Measurements from ENCODE around the gene PIK3R2. TPM values are rescaled to one million over a fixed set of nuclear protein-coding genes. Genes with fewer than 3 reads are reported as not detected.

The PIK3R2 gene
- total RNA-seq, 1 experiment from 2014 or later, result 37.6 TPM

- BruUV-seq (replicated peaks), result no TSS peak
- H3K27me3 ChIP-seq (ENCODE audit: control insufficient read depth, insufficient read depth, low read length), result no peaks in the 10 kb centered on the region
- H3K27ac ChIP-seq (ENCODE audit: low read length), result no peak overlapping the region
- intact Hi-C loops (cut with micrococcal nuclease; ENCODE audit: unreplicated experiment), result no loop called here
- ChIA-PET CTCF (no interaction called here), POLR2A (no interaction called here)
- H3K9me3 ChIP-seq (ENCODE audit: control insufficient read depth, insufficient read depth, low read depth, low read length), result no peaks in the 10 kb centered on the region
- ATAC-seq (no peak), DNase-seq (ENCODE audit: low read depth, low spot score) (no peak)
- no peaks in the 10 kb centered on the region for H3K4me1 ChIP-seq (ENCODE audit: control insufficient read depth, insufficient read depth, low read length)
- H3K36me3 ChIP-seq (ENCODE audit: control insufficient read depth, insufficient read depth, low read length), result no peaks in the 10 kb centered on the region
- in situ Hi-C loops (cut with HindIII; ENCODE audit: low pct_unique_long_range_greater_than_20kb, low sequenced_read_pairs), result no loop called here
- TF ChIP-seq SIN3A (IDR thresholded peaks at IDR 0.05; ENCODE audit: borderline replicate concordance, insufficient read depth, low read depth, low read length) (no peak), CTCF (IDR thresholded peaks at IDR 0.05) (no peak), POLR2AphosphoS5 (IDR thresholded peaks at IDR 0.05; ENCODE audit: low read depth, low read length) (no peak), TCF7L2 (IDR thresholded peaks at IDR 0.05; ENCODE audit: low read depth, low read length) (no peak)
- TF ChIP-seq, protein P1, sequence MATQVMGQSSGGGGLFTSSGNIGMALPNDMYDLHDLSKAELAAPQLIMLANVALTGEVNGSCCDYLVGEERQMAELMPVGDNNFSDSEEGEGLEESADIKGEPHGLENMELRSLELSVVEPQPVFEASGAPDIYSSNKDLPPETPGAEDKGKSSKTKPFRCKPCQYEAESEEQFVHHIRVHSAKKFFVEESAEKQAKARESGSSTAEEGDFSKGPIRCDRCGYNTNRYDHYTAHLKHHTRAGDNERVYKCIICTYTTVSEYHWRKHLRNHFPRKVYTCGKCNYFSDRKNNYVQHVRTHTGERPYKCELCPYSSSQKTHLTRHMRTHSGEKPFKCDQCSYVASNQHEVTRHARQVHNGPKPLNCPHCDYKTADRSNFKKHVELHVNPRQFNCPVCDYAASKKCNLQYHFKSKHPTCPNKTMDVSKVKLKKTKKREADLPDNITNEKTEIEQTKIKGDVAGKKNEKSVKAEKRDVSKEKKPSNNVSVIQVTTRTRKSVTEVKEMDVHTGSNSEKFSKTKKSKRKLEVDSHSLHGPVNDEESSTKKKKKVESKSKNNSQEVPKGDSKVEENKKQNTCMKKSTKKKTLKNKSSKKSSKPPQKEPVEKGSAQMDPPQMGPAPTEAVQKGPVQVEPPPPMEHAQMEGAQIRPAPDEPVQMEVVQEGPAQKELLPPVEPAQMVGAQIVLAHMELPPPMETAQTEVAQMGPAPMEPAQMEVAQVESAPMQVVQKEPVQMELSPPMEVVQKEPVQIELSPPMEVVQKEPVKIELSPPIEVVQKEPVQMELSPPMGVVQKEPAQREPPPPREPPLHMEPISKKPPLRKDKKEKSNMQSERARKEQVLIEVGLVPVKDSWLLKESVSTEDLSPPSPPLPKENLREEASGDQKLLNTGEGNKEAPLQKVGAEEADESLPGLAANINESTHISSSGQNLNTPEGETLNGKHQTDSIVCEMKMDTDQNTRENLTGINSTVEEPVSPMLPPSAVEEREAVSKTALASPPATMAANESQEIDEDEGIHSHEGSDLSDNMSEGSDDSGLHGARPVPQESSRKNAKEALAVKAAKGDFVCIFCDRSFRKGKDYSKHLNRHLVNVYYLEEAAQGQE (IDR thresholded peaks at IDR 0.05; ENCODE audit: insufficient read depth in 1 of 2, low read depth in 2 of 2, low read length in 1 of 2), result no peak
- no peak overlapping the region for H3K4me3 ChIP-seq (ENCODE audit: low read depth in 2 of 2, low read length in 2 of 2)
These were observed 8.6 kb upstream of the PIK3R2 start for GRCh38 chr19:18144361-18144760.

DNA sequence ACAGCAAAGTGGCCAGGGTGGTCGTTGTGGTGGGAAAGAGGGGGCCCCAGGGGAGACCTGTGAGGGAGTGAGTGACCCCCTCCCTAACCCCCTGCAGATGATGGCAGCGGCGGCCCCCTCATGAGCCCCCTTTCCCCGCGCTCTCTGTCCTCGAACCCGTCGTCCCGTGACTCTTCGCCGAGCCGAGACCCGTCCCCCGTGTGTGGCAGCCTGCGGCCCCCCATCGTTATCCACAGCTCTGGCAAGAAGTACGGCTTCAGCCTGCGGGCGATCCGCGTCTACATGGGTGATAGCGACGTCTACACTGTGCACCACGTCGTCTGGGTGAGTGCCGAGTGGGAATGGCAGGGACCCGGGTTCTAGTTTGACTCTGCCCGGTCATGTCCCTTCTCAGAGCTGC, 8.1 kb upstream of the PIK3R2 start:
- ChIA-PET CTCF (no interaction called here), POLR2A (no interaction called here)
- in situ Hi-C loops (cut with HindIII; ENCODE audit: low pct_unique_long_range_greater_than_20kb, low sequenced_read_pairs), result no loop called here
- no peaks in the 10 kb centered on the region for H3K4me1 ChIP-seq (ENCODE audit: control insufficient read depth, insufficient read depth, low read length)
- no peaks in the 10 kb centered on the region for H3K9me3 ChIP-seq (ENCODE audit: control insufficient read depth, insufficient read depth, low read depth, low read length)
- BruUV-seq (replicated peaks), result no TSS peak
- ATAC-seq (no peak), DNase-seq (ENCODE audit: low read depth, low spot score) (no peak)
- no peaks in the 10 kb centered on the region for H3K27me3 ChIP-seq (ENCODE audit: control insufficient read depth, insufficient read depth, low read length)
- no peaks in the 10 kb centered on the region for H3K36me3 ChIP-seq (ENCODE audit: control insufficient read depth, insufficient read depth, low read length)
- H3K4me3 ChIP-seq (ENCODE audit: low read depth in 2 of 2, low read length in 2 of 2), result no peak overlapping the region
- H3K27ac ChIP-seq (ENCODE audit: low read length), result no peak overlapping the region
- intact Hi-C loops (cut with micrococcal nuclease; ENCODE audit: unreplicated experiment), result no loop called here
- TF ChIP-seq POLR2AphosphoS5 (IDR thresholded peaks at IDR 0.05; ENCODE audit: low read depth, low read length) (no peak), SIN3A (IDR thresholded peaks at IDR 0.05; ENCODE audit: borderline replicate concordance, insufficient read depth, low read depth, low read length) (no peak), CTCF (IDR thresholded peaks at IDR 0.05) (no peak), TCF7L2 (IDR thresholded peaks at IDR 0.05; ENCODE audit: low read depth, low read length) (no peak)
- TF ChIP-seq, protein P1 (IDR thresholded peaks at IDR 0.05; ENCODE audit: insufficient read depth in 1 of 2, low read depth in 2 of 2, low read length in 1 of 2), result no peak

Data from Panc1 (cell line).